Measurements from ENCODE around the gene RFC2.

- TF ChIP-seq, protein P1, sequence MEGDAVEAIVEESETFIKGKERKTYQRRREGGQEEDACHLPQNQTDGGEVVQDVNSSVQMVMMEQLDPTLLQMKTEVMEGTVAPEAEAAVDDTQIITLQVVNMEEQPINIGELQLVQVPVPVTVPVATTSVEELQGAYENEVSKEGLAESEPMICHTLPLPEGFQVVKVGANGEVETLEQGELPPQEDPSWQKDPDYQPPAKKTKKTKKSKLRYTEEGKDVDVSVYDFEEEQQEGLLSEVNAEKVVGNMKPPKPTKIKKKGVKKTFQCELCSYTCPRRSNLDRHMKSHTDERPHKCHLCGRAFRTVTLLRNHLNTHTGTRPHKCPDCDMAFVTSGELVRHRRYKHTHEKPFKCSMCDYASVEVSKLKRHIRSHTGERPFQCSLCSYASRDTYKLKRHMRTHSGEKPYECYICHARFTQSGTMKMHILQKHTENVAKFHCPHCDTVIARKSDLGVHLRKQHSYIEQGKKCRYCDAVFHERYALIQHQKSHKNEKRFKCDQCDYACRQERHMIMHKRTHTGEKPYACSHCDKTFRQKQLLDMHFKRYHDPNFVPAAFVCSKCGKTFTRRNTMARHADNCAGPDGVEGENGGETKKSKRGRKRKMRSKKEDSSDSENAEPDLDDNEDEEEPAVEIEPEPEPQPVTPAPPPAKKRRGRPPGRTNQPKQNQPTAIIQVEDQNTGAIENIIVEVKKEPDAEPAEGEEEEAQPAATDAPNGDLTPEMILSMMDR (IDR thresholded peaks at IDR 0.05; ENCODE audit: borderline replicate concordance, extremely low read depth, low read length, poor library complexity, severe bottlenecking): no peak
- TF ChIP-seq EZH2 (IDR thresholded peaks at IDR 0.05; ENCODE audit: borderline replicate concordance, low read depth, low read length, severe bottlenecking): no peak
Observed at GRCh38 chr7:74277636-74278035, 23.4 kb upstream of the RFC2 start.

Data from DND-41 (cell line).